Right atrium auricular region (tissue), 2 donors: ENCODE measurements around the gene TSPYL6. TPM values are rescaled to one million over a fixed set of nuclear protein-coding genes. Genes with fewer than 3 reads are reported as not detected.

Experiments used
- DNase-seq: peaks from one replicate; pipeline ENCODE4 v3.0.0-alpha.2; 2019; ENCODE audit warnings: low spot score
- H3K27ac ChIP-seq, 2 donors: fragments of 200-600 bp; sonication (generic); 1 replicate in 1 of 2; 2 replicates in 1 of 2; pipeline ENCODE4 v1.5.1; 2016 to 2019
- H3K27me3 ChIP-seq, 2 donors: fragments of 200-600 bp; sonication (generic); one replicate each; pipeline versions ENCODE4 v1.5.1 to v1.6.0; 2017 to 2019
- H3K36me3 ChIP-seq: fragments of 200-600 bp; sonication (generic); one replicate; pipeline ENCODE4 v1.5.1; 2016
- H3K4me1 ChIP-seq, 2 donors: fragments of 200-600 bp; sonication (generic); one replicate each; pipeline versions ENCODE4 v1.5.1 to v1.6.0; 2017 to 2019
- H3K4me3 ChIP-seq, 2 donors: fragments of 200-600 bp; sonication (generic); 1 replicate in 1 of 2; 2 replicates in 1 of 2; pipeline ENCODE4 v1.5.1; 2017 to 2019; ENCODE audit warnings: mild to moderate bottlenecking in 1 of 2, moderate library complexity in 1 of 2
- H3K9me3 ChIP-seq, 2 donors: fragments of 200-600 bp; sonication (generic); one replicate each; pipeline ENCODE4 v1.5.1; 2019
- CTCF ChIP-seq, 2 donors: fragments of 200-600 bp; sonication (generic); IDR thresholded peaks; one replicate each; pipeline ENCODE4 v1.5.1; 2019; ENCODE audit warnings: antibody characterized with exemption in 2 of 2
- total RNA-seq, 2 donors: library from RNA; depleted of rRNA; stranded (reverse); fragments of >200 nt; gene quantifications; one replicate each; pipeline ENCODE4 v1.1.0, GENCODE V29; 2016

The TSPYL6 gene
- total RNA-seq, 2 donors from 2014 or later = not detected

GRCh38 chr2:54254180-54254579 is 1.8 kb downstream of the TSPYL6 start:
- H3K36me3 ChIP-seq = no peaks in the 10 kb centered on the region
- no peaks in the 10 kb centered on the region for H3K9me3 ChIP-seq
- no peak for DNase-seq
- H3K27me3 ChIP-seq = no peaks in the 10 kb centered on the region
- H3K27ac ChIP-seq = no peak overlapping the region
- TF ChIP-seq CTCF (IDR thresholded peaks at IDR 0.05) = no peak
- no peak overlapping the region for H3K4me3 ChIP-seq
- no peaks in the 10 kb centered on the region for H3K4me1 ChIP-seq

GRCh38 chr2:54249629-54250028 is 6.4 kb downstream of the TSPYL6 start:
- TF ChIP-seq CTCF (IDR thresholded peaks at IDR 0.05) = no peak
- Histone ChIP-seq H3K27ac (no peak overlapping the region), H3K9me3 (no peaks in the 10 kb centered on the region), H3K27me3 (no peaks in the 10 kb centered on the region), H3K36me3 (no peaks in the 10 kb centered on the region), H3K4me3 (no peak overlapping the region), H3K4me1 (peaks cover 0 to 6% of the 10 kb centered on the region in 2 donors)
- DNase-seq = no peak

- TF ChIP-seq CTCF (IDR thresholded peaks at IDR 0.05) = no peak
- DNase-seq = no peak
- no peaks in the 10 kb centered on the region for H3K27me3 ChIP-seq
- no peaks in the 10 kb centered on the region for H3K9me3 ChIP-seq
- H3K27ac ChIP-seq = peak overlapping the region in 1 of 2 donors; percentile 46
- no peaks in the 10 kb centered on the region for H3K36me3 ChIP-seq
- H3K4me3 ChIP-seq = no peak overlapping the region
- H3K4me1 ChIP-seq = peaks cover 0 to 6% of the 10 kb centered on the region in 2 donors
Measured at GRCh38 chr2:54247115-54247514, 8.9 kb downstream of the TSPYL6 start.

- H3K36me3 ChIP-seq = no peaks in the 10 kb centered on the region
- peaks cover 0 to 25% of the 10 kb centered on the region in 2 donors for H3K4me1 ChIP-seq
- DNase-seq = peak; percentile 85
- H3K9me3 ChIP-seq = no peaks in the 10 kb centered on the region
- no peaks in the 10 kb centered on the region for H3K27me3 ChIP-seq
- no peak for TF ChIP-seq CTCF (IDR thresholded peaks at IDR 0.05)
- peak overlapping the region; percentile 58 to 77 for H3K27ac ChIP-seq
- no peak overlapping the region for H3K4me3 ChIP-seq
Measured at GRCh38 chr2:54240515-54241469, 15.2 kb downstream of the TSPYL6 start.

- Histone ChIP-seq H3K4me1 (peaks cover 0 to 25% of the 10 kb centered on the region in 2 donors), H3K4me3 (no peak overlapping the region), H3K27me3 (no peaks in the 10 kb centered on the region), H3K9me3 (no peaks in the 10 kb centered on the region), H3K36me3 (no peaks in the 10 kb centered on the region), H3K27ac (peak overlapping the region; percentile 41 to 77)
- DNase-seq = no peak
- no peak for TF ChIP-seq CTCF (IDR thresholded peaks at IDR 0.05)
Measured at GRCh38 chr2:54239427-54239826, 16.6 kb downstream of the TSPYL6 start.
